Osteocyte (in vitro differentiated cells): Measurements from ENCODE around the gene NT5DC2. TPM values are rescaled to one million over a fixed set of nuclear protein-coding genes. Genes with fewer than 3 reads are reported as not detected.
A peak's percentile ranks its signal among the peaks of the same experiment; 100 is the strongest.

Experiments used
- DNase-seq: peaks from one replicate; pipeline ENCODE4 v3.0.0; 2021; ENCODE audit warnings: mixed read lengths; ENCODE audit not compliant: unreplicated experiment; ENCODE audit errors: extremely low spot score
- H3K27ac Mint-ChIP-seq: one replicate; pipeline ENCODE4 v1.8.0; 2021; ENCODE audit warnings: mild to moderate bottlenecking, mixed read lengths; ENCODE audit not compliant: unreplicated experiment
- H3K27me3 Mint-ChIP-seq: one replicate; pipeline ENCODE4 v1.8.0; 2021; ENCODE audit warnings: mixed read lengths; ENCODE audit not compliant: unreplicated experiment
- H3K36me3 Mint-ChIP-seq: one replicate; pipeline ENCODE4 v1.8.0; 2021; ENCODE audit warnings: mixed read lengths; ENCODE audit not compliant: unreplicated experiment
- H3K4me1 Mint-ChIP-seq: one replicate; pipeline ENCODE4 v1.8.0; 2021; ENCODE audit warnings: mixed read lengths; ENCODE audit not compliant: unreplicated experiment
- H3K4me3 Mint-ChIP-seq: one replicate; pipeline ENCODE4 v1.8.0; 2021; ENCODE audit warnings: mild to moderate bottlenecking, moderate library complexity, mixed read lengths; ENCODE audit not compliant: unreplicated experiment
- H3K9me3 Mint-ChIP-seq: one replicate; pipeline ENCODE4 v1.8.0; 2021; ENCODE audit warnings: mixed read lengths; ENCODE audit not compliant: unreplicated experiment
- total RNA-seq: library from RNA; stranded (reverse); gene quantifications from 2 replicates; pipeline ENCODE4 v1.2.1, GENCODE V29; 2021
- TF ChIP-seq, protein P1 (sequence below): fragments of 200-600 bp; sonication (generic); IDR thresholded peaks from 2 replicates; pipeline ENCODE4 v1.5.0; 2021; ENCODE audit warnings: antibody characterized with exemption, mild to moderate bottlenecking, moderate library complexity

Gene NT5DC2
- total RNA-seq, 1 donor from 2014 or later: 178 TPM

DNA sequence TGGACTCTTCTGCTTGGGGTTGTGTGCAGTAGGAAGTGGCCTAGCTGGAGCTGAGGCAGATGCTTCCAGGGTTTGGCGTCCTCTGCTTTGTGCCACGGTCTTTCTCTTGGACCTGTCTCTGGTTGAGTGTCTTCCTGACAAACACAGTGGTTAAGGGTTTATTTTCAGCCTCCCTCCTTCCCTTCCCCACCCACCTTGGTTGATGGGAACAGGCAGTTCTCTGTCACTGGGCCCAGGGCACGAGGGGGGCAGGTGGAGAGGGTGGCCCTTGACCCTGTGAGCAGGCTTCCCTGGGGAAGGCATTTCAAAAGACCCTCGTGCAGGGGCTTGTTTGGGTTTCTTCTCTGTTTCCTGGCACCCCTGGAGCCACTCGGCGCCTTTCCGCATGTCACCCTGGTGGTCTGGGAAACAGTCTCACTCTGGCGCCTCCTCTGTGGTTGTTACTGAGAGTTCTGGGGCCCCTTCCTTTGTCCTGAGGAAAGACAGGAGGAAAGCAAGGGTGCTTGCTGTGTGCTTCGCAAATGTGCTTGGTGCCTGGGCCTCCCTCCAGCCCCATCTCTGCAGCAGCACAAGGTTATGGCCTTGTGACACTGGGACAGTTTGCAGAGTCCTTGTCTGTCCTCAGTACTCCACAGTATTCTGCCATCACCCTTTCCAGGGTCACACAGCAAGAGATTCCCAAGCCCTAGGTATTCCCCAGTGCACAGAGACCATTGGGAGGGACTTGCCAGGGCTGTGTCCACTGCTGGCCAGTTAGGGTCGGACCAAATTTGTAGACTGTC lies 48.8 kb downstream of the NT5DC2 start:
- H3K27me3 Mint-ChIP-seq: no peaks in the 10 kb centered on the region
- H3K27ac Mint-ChIP-seq: no peak overlapping the region
- TF ChIP-seq, protein P1, sequence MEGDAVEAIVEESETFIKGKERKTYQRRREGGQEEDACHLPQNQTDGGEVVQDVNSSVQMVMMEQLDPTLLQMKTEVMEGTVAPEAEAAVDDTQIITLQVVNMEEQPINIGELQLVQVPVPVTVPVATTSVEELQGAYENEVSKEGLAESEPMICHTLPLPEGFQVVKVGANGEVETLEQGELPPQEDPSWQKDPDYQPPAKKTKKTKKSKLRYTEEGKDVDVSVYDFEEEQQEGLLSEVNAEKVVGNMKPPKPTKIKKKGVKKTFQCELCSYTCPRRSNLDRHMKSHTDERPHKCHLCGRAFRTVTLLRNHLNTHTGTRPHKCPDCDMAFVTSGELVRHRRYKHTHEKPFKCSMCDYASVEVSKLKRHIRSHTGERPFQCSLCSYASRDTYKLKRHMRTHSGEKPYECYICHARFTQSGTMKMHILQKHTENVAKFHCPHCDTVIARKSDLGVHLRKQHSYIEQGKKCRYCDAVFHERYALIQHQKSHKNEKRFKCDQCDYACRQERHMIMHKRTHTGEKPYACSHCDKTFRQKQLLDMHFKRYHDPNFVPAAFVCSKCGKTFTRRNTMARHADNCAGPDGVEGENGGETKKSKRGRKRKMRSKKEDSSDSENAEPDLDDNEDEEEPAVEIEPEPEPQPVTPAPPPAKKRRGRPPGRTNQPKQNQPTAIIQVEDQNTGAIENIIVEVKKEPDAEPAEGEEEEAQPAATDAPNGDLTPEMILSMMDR: no peak
- peaks cover 8% of the 10 kb centered on the region for H3K4me1 Mint-ChIP-seq
- H3K9me3 Mint-ChIP-seq: no peaks in the 10 kb centered on the region
- no peak overlapping the region for H3K4me3 Mint-ChIP-seq
- no peak for DNase-seq
- peaks cover 45% of the 10 kb centered on the region for H3K36me3 Mint-ChIP-seq

DNA sequence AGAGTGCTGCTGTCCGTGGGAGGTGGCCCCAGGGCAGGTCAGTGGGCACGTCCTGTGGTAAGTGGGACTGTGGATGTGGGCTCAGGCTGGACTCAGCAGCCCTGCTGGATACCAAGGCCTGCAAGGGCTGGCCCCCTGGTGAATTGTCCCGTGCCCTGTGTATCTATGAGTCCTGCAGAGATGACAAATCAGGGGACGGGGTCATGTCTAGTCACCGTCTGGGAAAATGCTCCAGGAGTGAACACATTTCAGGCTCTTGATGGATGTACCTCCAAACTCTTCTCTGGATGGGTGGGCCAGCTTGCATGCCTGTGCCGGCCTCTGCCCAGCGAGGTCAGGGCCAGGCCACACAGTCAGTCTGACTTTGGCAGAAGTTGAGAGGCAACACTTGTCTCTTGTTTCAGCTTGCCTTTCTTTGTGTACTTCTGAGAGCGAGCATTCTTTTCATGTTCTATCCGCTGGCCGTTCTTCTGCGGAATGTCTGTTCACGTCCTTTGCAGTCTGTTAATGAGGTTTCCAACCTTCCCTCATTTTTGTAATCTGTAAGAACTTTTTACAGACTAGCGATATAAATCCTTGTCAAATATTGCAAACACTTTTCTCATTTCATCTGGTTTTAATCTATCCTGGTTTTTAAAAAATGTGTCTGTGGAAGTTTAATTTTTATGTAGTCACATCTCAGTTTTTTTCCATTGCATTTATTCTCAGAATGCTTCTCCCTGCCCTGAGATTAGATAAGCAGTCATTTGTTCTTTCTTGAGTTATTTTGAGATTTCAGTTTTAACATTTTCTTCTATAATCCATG lies 49.9 kb downstream of the NT5DC2 start:
- Mint-ChIP-seq H3K9me3 (no peaks in the 10 kb centered on the region), H3K36me3 (peaks cover 49% of the 10 kb centered on the region)

DNA sequence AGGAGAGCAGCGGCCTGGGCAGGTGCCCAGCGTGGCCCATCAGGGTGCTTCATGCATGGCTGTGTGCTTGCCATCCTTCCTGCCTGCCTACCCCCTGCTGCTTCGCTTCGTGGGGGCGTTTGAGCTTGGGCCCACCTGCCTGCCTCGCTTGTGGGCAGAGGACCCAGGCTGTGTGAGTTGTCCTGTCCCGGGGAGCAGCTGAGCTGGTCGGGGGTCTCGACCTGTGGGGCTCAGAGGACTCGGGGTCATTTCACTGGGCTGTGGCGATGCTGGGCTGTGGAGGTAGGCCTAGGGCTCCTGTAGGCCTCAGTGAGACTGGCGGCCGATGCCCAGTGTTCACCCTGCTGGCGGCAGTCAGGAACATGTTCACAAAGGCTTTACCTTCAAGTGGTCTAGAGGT lies 50.6 kb downstream of the NT5DC2 start:
- Mint-ChIP-seq H3K4me1 (peaks cover 8% of the 10 kb centered on the region), H3K9me3 (no peaks in the 10 kb centered on the region), H3K27me3 (no peaks in the 10 kb centered on the region), H3K27ac (peak overlapping the region; percentile 37), H3K36me3 (peaks cover 49% of the 10 kb centered on the region), H3K4me3 (no peak overlapping the region)
- DNase-seq: no peak
- TF ChIP-seq, protein P1: no peak

More for the DNA sequence above, 49.9 kb downstream of the NT5DC2 start:
- TF ChIP-seq, protein P1: no peak
- no peaks in the 10 kb centered on the region for H3K27me3 Mint-ChIP-seq
- H3K4me1 Mint-ChIP-seq: peaks cover 8% of the 10 kb centered on the region
- H3K4me3 Mint-ChIP-seq: no peak overlapping the region
- no peak for DNase-seq
- H3K27ac Mint-ChIP-seq: no peak overlapping the region

DNA sequence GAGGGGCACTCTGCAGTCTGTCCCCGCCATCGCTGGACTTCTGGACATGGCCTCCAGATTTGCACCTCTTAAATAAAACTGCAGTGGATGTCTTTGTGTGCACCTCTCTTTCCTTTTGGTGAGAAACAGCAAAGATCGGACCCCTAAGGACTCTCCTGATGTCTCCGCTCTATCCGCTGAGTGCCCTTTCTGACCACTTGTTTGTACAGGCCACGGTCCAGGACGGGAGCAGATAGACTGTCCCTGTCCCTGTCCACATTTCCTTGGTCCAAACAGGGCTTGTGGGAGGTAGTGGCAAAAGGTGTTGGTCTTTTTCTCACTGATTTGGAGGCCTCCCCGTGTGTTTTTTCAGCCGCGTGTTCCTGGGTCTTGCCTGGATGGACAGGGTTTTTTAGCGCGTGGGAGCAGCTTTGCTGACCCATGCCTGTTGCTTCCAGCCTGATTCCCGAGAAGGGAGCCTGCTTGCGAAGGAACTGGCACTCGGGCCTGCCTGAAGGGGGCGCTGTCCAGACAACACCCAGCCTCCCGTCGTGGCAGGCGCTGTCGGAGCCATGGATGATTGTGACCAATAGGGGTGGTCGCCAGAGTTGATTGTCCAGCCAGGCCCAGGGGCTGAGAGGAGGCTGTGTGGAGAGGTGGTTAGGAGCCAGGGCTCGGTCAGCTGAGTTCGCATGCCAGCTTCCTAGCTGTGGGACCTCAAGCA lies 51.7 kb downstream of the NT5DC2 start:
- Mint-ChIP-seq H3K27me3 (no peaks in the 10 kb centered on the region), H3K4me1 (peaks cover 8% of the 10 kb centered on the region), H3K9me3 (no peaks in the 10 kb centered on the region), H3K27ac (no peak overlapping the region), H3K36me3 (peaks cover 48% of the 10 kb centered on the region), H3K4me3 (no peak overlapping the region)
- TF ChIP-seq, protein P1: peak; percentile 51
- DNase-seq: no peak
